Heart left ventricle (tissue), 13 donors: ENCODE measurements around the gene LBX1.

Source experiments
- POLR2A ChIP-seq, 2 donors: fragments of 450-650 bp; IDR thresholded peaks; one replicate each; pipeline ENCODE4 v1.6.1; 2017; ENCODE audit warnings: antibody characterized with exemption in 2 of 2, mild to moderate bottlenecking in 2 of 2, moderate library complexity in 2 of 2
- TF ChIP-seq, protein P1 (sequence below), 12 donors: fragments of 200-600 bp; sonication (generic) in 4 of 12; IDR thresholded peaks; one replicate each; pipeline versions ENCODE4 v1.5.0 to v1.8.0; 2018 to 2022; ENCODE audit warnings: antibody characterized with exemption in 12 of 12, mild to moderate bottlenecking in 5 of 12
- donor health status: ischemic (EF 13 %, LVEDD 7.1; RV severe dilation, severe dysfunction).
- donor health status: DM: no; HTN: yes; CAD: no.
- donor health status: DM: no; HTN: no; CAD: no.
- donor health status: ischemic (EF 25% LVEDD 6.9; RV normal size, moderate dysfunction).
- donor health status: ischemic (EF 25% LVEDD 5.7; RV mildly dilated, moderate dysfunction).
- donor health status: ischemic (EF 35%, LVEDD 5.7; RV mildly dilated, moderate dysfunction).
- donor health status: nonischemic (EF 11% LVEDD 7.7; RV severe dilation, severe dysfunction).
- donor health status: DM: yes; HTN: yes; CAD: no.
- donor health status: PGD.
- donor health status: ischemic (EF 29% LVEDD 5.4; RV normal size, mild dysfunction).
- donor health status: nonischemic (EF 23%, LVEDD 6.1; RV moderate dilation, normal function).

DNA sequence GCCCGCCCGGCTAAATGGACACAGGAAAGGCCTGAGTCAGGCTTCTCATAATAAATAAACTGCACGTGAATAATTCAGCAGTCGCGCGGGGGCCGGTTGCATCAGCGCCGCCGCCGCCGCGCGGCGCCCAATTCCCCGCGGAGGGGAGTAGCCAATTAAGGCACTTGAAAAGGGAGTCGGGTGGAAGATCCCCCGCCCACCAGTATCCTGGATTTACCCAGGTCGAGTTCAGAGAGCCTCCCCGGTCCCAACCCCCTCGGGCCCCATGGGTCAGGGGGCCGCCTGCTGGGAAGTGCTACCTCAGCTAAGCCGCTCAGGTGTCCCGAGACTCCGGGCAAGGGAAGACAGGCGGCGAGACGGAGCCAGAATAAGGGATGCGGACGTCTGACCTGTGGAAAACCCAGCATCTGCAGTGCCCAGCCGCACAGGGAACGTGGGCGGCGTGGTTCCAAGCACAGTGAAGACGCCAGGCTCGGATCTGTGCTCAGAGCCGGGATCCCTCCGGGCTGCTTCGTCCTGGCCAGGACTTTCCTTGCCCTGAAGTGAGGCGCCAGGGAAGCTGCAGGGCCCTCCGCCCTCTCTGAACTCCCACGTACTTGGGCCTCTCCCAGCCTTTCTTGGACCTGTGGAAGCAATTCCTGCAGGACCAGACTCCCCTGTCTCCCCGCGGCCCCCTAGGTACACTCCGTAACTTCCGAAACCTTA lies 7.3 kb upstream of the LBX1 start:
- TF ChIP-seq, protein P1, sequence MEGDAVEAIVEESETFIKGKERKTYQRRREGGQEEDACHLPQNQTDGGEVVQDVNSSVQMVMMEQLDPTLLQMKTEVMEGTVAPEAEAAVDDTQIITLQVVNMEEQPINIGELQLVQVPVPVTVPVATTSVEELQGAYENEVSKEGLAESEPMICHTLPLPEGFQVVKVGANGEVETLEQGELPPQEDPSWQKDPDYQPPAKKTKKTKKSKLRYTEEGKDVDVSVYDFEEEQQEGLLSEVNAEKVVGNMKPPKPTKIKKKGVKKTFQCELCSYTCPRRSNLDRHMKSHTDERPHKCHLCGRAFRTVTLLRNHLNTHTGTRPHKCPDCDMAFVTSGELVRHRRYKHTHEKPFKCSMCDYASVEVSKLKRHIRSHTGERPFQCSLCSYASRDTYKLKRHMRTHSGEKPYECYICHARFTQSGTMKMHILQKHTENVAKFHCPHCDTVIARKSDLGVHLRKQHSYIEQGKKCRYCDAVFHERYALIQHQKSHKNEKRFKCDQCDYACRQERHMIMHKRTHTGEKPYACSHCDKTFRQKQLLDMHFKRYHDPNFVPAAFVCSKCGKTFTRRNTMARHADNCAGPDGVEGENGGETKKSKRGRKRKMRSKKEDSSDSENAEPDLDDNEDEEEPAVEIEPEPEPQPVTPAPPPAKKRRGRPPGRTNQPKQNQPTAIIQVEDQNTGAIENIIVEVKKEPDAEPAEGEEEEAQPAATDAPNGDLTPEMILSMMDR (IDR thresholded peaks at IDR 0.05) = no peak
- no peak for TF ChIP-seq POLR2A (IDR thresholded peaks at IDR 0.05)
